Caco-2 (cell line): Measurements from ENCODE around the gene FRMD3. TPM values are rescaled to one million over a fixed set of nuclear protein-coding genes. Genes with fewer than 3 reads are reported as not detected.

Experiments
- BruUV-seq: library from RNA; stranded (reverse); fragments of 400-500 nt; replicated peaks from 2 replicates; lab custom pipeline; 2021; lab: Mats Ljungman, UMichigan
- CTCF ChIA-PET: fragments of 300-600 bp; sonication (Branson Sonifier 250); formaldehyde crosslinking; loops from one replicate; lab custom pipeline; 2022; ENCODE audit warnings: antibody characterized with exemption; lab: Charles Lee
- POLR2A ChIA-PET: fragments of 300-600 bp; sonication (Branson Sonifier 250); formaldehyde crosslinking; loops from one replicate; lab custom pipeline; 2022; ENCODE audit warnings: antibody characterized with exemption; lab: Charles Lee
- DNase-seq, 2 experiments: peaks; one replicate each; pipeline versions ENCODE4 v3.0.0 to v3.0.0-alpha.2; 2020 to 2022
- H3K27me3 ChIP-seq: replicated peaks from 2 replicates; pipeline ENCODE4 v1.6.0; 2011; ENCODE audit warnings: low read length; ENCODE audit not compliant: control insufficient read depth, insufficient read depth
- H3K36me3 ChIP-seq: 2 replicates; pipeline ENCODE4 v1.5.1; 2011; ENCODE audit warnings: low read length; ENCODE audit not compliant: control insufficient read depth, insufficient read depth
- H3K4me1 ChIP-seq: fragments of 250-450 bp; sonication (Bioruptor Pico); 2 replicates; pipeline ENCODE4 v1.5.1; 2020; ENCODE audit warnings: mild to moderate bottlenecking
- H3K4me3 ChIP-seq: 2 replicates; pipeline ENCODE4 v1.5.1; 2011; ENCODE audit warnings: low read depth, mild to moderate bottlenecking, control low read depth, low read length
- H3K9me3 ChIP-seq: fragments of 250-450 bp; sonication (Bioruptor Pico); 2 replicates; pipeline ENCODE4 v1.5.1; 2020; ENCODE audit warnings: mild to moderate bottlenecking, moderate library complexity
- H3K27ac Mint-ChIP-seq: one replicate; pipeline ENCODE4 v1.8.0; 2022; ENCODE audit warnings: mixed read lengths; ENCODE audit not compliant: unreplicated experiment
- H3K27me3 Mint-ChIP-seq: one replicate; pipeline ENCODE4 v1.8.0; 2022; ENCODE audit warnings: mixed read lengths; ENCODE audit not compliant: insufficient read depth, unreplicated experiment
- H3K36me3 Mint-ChIP-seq: one replicate; pipeline ENCODE4 v1.8.0; 2022; ENCODE audit warnings: mild to moderate bottlenecking, mixed read lengths; ENCODE audit not compliant: insufficient read depth, unreplicated experiment
- H3K4me1 Mint-ChIP-seq: one replicate; pipeline ENCODE4 v1.8.0; 2022; ENCODE audit warnings: low read depth, mixed read lengths; ENCODE audit not compliant: unreplicated experiment
- H3K4me3 Mint-ChIP-seq: one replicate; pipeline ENCODE4 v1.8.0; 2022; ENCODE audit warnings: mild to moderate bottlenecking, moderate library complexity, mixed read lengths; ENCODE audit not compliant: unreplicated experiment
- H3K9me3 Mint-ChIP-seq: one replicate; pipeline ENCODE4 v1.8.0; 2022; ENCODE audit warnings: mixed read lengths; ENCODE audit not compliant: unreplicated experiment
- intact Hi-C: fragments of 100-400 bp; cut with micrococcal nuclease; formaldehyde crosslinking; loops from one replicate; pipeline ENCODE4 v1.10.0; 2022; ENCODE audit not compliant: unreplicated experiment
- total RNA-seq: library from RNA; stranded (reverse); gene quantifications from 2 replicates; pipeline ENCODE4 v1.2.3, GENCODE V29; 2022
- TF ChIP-seq, protein P1 (sequence below), 2 experiments: fragments of 200-600 bp in 1 of 2; IDR thresholded peaks; 1 replicate in 1 of 2; 2 replicates in 1 of 2; pipeline versions ENCODE4 v1.5.1 to v1.8.0; 2011 to 2022; ENCODE audit warnings: antibody characterized with exemption in 1 of 2, control low read depth in 1 of 2, inconsistent platforms in 1 of 2, low read depth in 1 of 2, low read length in 1 of 2, mild to moderate bottlenecking in 1 of 2, moderate library complexity in 1 of 2; ENCODE audit not compliant: insufficient read depth in 1 of 2, severe bottlenecking in 1 of 2, unreplicated experiment in 1 of 2

Gene FRMD3
- total RNA-seq, 1 experiment from 2014 or later, result not detected

DNA sequence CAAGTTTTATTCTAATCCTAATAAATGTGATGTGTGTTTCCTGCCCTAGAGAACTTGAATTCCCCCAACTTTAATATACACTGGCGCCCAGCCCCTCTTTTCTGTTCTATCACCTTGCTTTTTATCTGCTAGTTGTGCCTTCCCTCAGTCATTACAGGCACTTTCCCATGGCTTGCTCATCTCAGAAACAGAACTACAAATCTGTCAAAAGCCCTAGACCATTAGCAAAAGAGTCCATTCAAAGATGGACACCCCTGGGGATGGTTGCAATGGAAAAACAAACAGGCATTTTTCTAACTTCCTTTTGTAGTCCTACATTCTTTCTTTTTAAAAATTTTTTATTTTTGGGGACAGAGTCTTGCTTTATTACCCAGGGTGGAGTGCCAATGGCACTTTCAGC, 48.2 kb downstream of the FRMD3 start:
- Histone ChIP-seq H3K36me3 (no peaks in the 10 kb centered on the region), H3K4me3 (no peak overlapping the region), H3K9me3 (no peaks in the 10 kb centered on the region), H3K4me1 (no peaks in the 10 kb centered on the region), H3K27me3 (no peaks in the 10 kb centered on the region)
- no peak for DNase-seq
- CTCF ChIA-PET, result no interaction called here
- Mint-ChIP-seq H3K27me3 (no peaks in the 10 kb centered on the region), H3K36me3 (no peaks in the 10 kb centered on the region), H3K27ac (no peak overlapping the region), H3K4me1 (no peaks in the 10 kb centered on the region), H3K9me3 (no peaks in the 10 kb centered on the region), H3K4me3 (no peak overlapping the region)
- POLR2A ChIA-PET, result no interaction called here
- no TSS peak for BruUV-seq
- TF ChIP-seq, protein P1, sequence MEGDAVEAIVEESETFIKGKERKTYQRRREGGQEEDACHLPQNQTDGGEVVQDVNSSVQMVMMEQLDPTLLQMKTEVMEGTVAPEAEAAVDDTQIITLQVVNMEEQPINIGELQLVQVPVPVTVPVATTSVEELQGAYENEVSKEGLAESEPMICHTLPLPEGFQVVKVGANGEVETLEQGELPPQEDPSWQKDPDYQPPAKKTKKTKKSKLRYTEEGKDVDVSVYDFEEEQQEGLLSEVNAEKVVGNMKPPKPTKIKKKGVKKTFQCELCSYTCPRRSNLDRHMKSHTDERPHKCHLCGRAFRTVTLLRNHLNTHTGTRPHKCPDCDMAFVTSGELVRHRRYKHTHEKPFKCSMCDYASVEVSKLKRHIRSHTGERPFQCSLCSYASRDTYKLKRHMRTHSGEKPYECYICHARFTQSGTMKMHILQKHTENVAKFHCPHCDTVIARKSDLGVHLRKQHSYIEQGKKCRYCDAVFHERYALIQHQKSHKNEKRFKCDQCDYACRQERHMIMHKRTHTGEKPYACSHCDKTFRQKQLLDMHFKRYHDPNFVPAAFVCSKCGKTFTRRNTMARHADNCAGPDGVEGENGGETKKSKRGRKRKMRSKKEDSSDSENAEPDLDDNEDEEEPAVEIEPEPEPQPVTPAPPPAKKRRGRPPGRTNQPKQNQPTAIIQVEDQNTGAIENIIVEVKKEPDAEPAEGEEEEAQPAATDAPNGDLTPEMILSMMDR (IDR thresholded peaks at IDR 0.05; ENCODE audit: insufficient read depth in 1 of 2, low read depth in 1 of 2, low read length in 1 of 2, severe bottlenecking in 1 of 2, unreplicated experiment in 1 of 2), result no peak
- intact Hi-C loops, result no loop called here

DNA sequence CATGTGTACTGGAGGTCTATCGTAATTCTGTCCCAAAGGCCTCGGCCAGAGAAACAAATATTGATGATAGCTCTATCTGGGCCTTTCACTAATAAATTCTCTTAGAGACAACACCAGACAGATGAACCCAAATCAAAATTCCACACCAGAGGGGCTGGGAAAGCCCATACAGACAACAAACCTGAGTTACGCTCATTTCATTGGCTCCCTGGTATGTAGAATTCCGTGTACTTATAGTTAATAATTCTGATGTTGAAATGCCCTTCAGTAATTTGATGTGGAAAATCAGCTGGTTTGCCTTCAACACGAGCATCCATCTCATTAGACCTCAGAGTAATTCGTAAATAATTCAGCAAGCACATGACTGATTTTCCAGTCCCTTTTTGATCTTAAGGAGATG, 53.2 kb downstream of the FRMD3 start:
- TF ChIP-seq, protein P1 (IDR thresholded peaks at IDR 0.05; ENCODE audit: insufficient read depth in 1 of 2, low read depth in 1 of 2, low read length in 1 of 2, severe bottlenecking in 1 of 2, unreplicated experiment in 1 of 2), result no peak
- intact Hi-C loops, result no loop called here
- Mint-ChIP-seq H3K27me3 (no peaks in the 10 kb centered on the region), H3K36me3 (no peaks in the 10 kb centered on the region), H3K4me1 (no peaks in the 10 kb centered on the region), H3K4me3 (no peak overlapping the region), H3K9me3 (no peaks in the 10 kb centered on the region), H3K27ac (no peak overlapping the region)
- no peaks in the 10 kb centered on the region for H3K4me1 ChIP-seq
- ChIA-PET CTCF (no interaction called here), POLR2A (no interaction called here)
- BruUV-seq, result no TSS peak
- H3K4me3 ChIP-seq, result no peak overlapping the region
- H3K9me3 ChIP-seq, result no peaks in the 10 kb centered on the region
- DNase-seq, result no peak
- no peaks in the 10 kb centered on the region for H3K36me3 ChIP-seq
- no peaks in the 10 kb centered on the region for H3K27me3 ChIP-seq

DNA sequence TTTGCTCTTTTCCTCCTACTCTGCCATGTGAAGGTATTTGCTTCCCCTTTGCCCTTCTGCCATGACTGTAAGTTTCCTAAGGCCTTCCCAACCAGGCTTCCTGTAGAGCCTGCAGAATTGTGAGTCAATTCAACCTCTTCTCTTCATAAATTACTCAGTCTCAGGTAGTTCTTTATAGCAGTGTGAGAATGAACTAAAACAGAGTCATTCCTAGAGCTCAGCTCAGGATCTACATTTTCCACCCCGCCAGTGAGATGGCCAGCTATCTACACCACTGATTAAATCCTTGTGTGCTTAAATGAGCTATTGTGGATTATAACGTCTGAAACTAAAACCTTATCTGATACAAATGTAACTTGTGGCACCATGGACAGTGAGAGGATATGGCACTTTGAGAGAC, 55.0 kb downstream of the FRMD3 start:
- no peak for DNase-seq
- Histone ChIP-seq H3K27me3 (no peaks in the 10 kb centered on the region), H3K4me1 (no peaks in the 10 kb centered on the region), H3K4me3 (no peak overlapping the region), H3K36me3 (no peaks in the 10 kb centered on the region), H3K9me3 (no peaks in the 10 kb centered on the region)
- intact Hi-C loops, result no loop called here
- CTCF ChIA-PET, result no interaction called here
- no TSS peak for BruUV-seq
- no peaks in the 10 kb centered on the region for H3K27me3 Mint-ChIP-seq
- no peaks in the 10 kb centered on the region for H3K36me3 Mint-ChIP-seq
- H3K9me3 Mint-ChIP-seq, result no peaks in the 10 kb centered on the region
- POLR2A ChIA-PET, result no interaction called here
- no peak overlapping the region for H3K27ac Mint-ChIP-seq
- H3K4me3 Mint-ChIP-seq, result no peak overlapping the region
- H3K4me1 Mint-ChIP-seq, result no peaks in the 10 kb centered on the region
- TF ChIP-seq, protein P1 (IDR thresholded peaks at IDR 0.05; ENCODE audit: insufficient read depth in 1 of 2, low read depth in 1 of 2, low read length in 1 of 2, severe bottlenecking in 1 of 2, unreplicated experiment in 1 of 2), result no peak
